C4-2B (cell line): ENCODE data around the gene ZNHIT3.

Experiments used
- CTCF ChIP-seq: fragments of 450-650 bp; conservative IDR thresholded peaks from 2 replicates; pipeline ENCODE4 v1.5.1; 2017; ENCODE audit warnings: mild to moderate bottlenecking
- ZFX ChIP-seq: fragments of 450-650 bp; IDR thresholded peaks from 2 replicates; pipeline ENCODE4 v1.6.1; 2017

DNA sequence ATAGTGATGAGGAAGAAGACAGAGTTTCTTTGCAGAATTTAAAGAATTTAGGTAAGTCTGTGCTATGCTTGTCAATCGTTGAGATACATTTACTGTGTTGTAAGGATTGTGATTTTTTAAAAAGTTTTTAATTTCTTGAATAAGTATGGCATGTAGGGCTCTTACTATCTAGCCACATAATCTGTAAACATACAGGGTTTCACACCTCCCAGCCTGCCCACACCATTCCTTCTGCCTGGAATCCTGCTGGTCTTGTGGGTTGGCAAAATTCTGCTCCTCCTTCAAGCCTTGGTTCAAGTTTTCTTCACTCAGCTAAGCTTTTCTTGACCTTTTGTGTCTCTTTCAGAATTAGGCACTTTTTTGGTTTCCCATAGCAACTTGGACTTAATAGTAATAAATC, 7.5 kb downstream of the ZNHIT3 start:
- TF ChIP-seq CTCF (no peak), ZFX (no peak)
